Measurements from ENCODE around the gene PSMG4.

Gene PSMG4

DNA sequence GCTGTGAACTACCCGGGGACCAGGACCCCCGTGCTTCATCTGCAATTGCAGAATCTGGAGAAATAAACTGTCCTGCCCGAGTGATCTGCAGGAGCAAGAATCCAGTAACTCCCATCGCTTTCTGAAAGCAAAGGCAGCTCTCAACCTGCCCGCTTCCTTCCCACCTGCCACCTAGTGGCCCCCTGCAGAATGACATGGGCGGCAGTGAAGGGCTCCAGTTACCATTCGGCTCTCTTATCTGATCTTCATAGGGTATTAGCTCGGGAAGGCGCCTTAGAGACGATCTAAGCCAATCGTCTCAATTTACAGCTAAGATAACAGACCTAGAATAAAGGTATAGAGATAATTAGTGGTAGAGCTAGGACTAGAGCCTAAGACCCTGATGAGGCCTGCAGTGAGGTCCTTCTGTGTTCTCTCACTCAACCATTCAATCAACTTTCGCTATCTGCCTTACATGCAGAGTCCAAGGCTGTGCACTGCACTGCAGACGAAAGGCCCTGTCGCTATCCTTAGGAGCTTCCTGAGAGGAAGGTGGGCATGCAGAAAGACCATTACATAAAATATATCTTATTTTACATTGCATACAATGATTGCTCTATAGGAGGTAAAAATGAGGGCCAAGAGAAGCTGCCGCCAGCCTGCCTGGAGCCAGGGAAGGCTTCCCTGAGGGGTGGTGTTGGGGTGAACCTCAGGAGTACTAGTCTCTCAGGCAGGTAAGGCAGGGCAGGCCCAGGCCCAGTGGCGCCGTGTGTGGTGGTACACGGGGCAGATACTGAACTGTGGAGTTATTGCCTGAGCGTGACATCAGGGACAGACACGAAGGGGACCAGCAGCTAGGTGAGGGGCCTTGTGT is 7.1 kb upstream of the PSMG4 start (continued):
- TF ChIP-seq TCF7L2 (IDR thresholded peaks at IDR 0.05; ENCODE audit: borderline replicate concordance, low read depth, low read length), result peak; percentile 39; the same call in 1 of the 2 replicates

- no peak overlapping the region for H3K27ac ChIP-seq (ENCODE audit: extremely low read depth, low read depth, low read length)
- ChIA-PET POLR2A (interaction anchor here (1.1 to 3.1 kb wide), 7 partner anchors 21 to 253 kb away, joined by 3 to 26 read pairs (median 10); partner anchors contain the start of genes BPHL, NQO2, TUBB2A and TUBB2B), CTCF (interaction anchor here (0.6 to 7.1 kb wide), 23 partner anchors 14 to 657 kb away, joined by 3 to 72 read pairs (median 7); partner anchors contain the start of gene TUBB2B)
- no peak overlapping the region for H3K4me3 ChIP-seq (ENCODE audit: low read depth, low read length)
- H3K4me1 ChIP-seq (ENCODE audit: control insufficient read depth, insufficient read depth, low read length), result peaks cover 6% of the 10 kb centered on the region; the same call in 1 of the 2 replicates
- H3K9me3 ChIP-seq (ENCODE audit: control insufficient read depth, insufficient read depth, low read depth, low read length), result no peaks in the 10 kb centered on the region
- no peak for TF ChIP-seq GLI2 (tag by site-specific recombination; IDR thresholded peaks at IDR 0.05; ENCODE audit: borderline replicate concordance, low read depth)
- TF ChIP-seq ZNF600 (tag by site-specific recombination; IDR thresholded peaks at IDR 0.05), result 0 out of 2 replicates have a peak, but pooled peaks have one; percentile 38
- H3K36me3 ChIP-seq (ENCODE audit: control insufficient read depth in 2 of 2, insufficient read depth in 1 of 2, low read length in 2 of 2), result no peaks in the 10 kb centered on the region
These were observed 6.4 kb upstream of the PSMG4 start for GRCh38 chr6:3252369-3252768.

DNA sequence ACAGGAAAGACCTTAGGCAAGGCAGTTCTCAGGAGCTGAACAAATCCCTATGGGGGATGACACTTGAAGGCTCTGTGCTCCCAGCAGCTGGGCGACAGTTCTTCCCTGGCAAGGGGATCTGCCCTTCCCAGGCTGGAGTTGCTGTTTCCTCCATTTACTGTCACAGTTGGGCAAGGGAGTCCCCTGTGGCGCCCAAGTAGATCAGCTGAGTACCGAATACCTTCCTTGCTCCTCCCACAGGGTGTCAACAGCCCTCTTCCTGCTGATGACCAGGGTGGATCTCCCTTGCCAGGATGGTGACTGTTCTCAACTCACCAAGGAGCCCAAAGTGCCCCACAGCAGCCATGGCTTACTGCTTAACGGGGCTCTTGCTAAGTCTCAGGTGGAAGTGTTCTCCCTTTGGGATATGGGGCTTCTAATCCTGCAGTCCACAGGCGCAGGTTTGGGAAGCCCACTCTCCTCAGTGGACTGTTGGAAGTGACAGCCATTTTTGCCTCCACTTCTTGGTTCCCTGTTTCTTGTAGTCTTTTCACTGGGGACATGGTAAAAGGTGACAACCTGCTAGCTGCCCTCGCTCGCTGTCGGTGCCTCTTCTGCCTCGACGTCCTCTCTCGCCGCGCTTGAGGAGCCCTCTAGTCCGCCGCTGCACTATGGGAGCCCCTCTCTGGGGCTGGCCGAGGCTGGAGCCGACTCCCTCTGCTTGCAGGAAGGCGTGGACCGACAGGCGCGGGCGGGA is 5.7 kb upstream of the PSMG4 start:
- no peak overlapping the region for H3K4me3 ChIP-seq (ENCODE audit: low read depth, low read length)
- no peaks in the 10 kb centered on the region for H3K36me3 ChIP-seq (ENCODE audit: control insufficient read depth in 2 of 2, insufficient read depth in 1 of 2, low read length in 2 of 2)
- no peak for TF ChIP-seq ZNF837 (tag by site-specific recombination; IDR thresholded peaks at IDR 0.05)
- no peak for TF ChIP-seq ZNF621 (tag by site-specific recombination; IDR thresholded peaks at IDR 0.05)
- no peak for TF ChIP-seq ZNF433 (tag by site-specific recombination; IDR thresholded peaks at IDR 0.05; ENCODE audit: low read depth)
- no peak for TF ChIP-seq ZNF677 (tag by site-specific recombination; IDR thresholded peaks at IDR 0.05)
- no peak for TF ChIP-seq ZNF707 (tag by site-specific recombination; IDR thresholded peaks at IDR 0.05)
- TF ChIP-seq ZNF654 (tag by site-specific recombination; IDR thresholded peaks at IDR 0.05; ENCODE audit: low read depth), result no peak
- TF ChIP-seq ZNF214 (tag by site-specific recombination; IDR thresholded peaks at IDR 0.05; ENCODE audit: borderline replicate concordance), result no peak
- no peak for TF ChIP-seq KLF1 (tag by site-specific recombination; IDR thresholded peaks at IDR 0.05)
- TF ChIP-seq ZNF785 (tag by site-specific recombination; IDR thresholded peaks at IDR 0.05), result no peak
- no peaks in the 10 kb centered on the region for H3K9me3 ChIP-seq (ENCODE audit: control insufficient read depth, insufficient read depth, low read depth, low read length)
- H3K4me1 ChIP-seq (ENCODE audit: control insufficient read depth, insufficient read depth, low read length), result peaks cover 3% of the 10 kb centered on the region; the same call in 1 of the 2 replicates
- ChIA-PET CTCF (interaction anchor here (0.6 to 7.1 kb wide), 8 partner anchors 15 to 657 kb away, joined by 3 to 72 read pairs (median 14); no protein-coding TSS in a partner anchor), POLR2A (interaction anchor here (2.0 to 3.1 kb wide), 3 partner anchors 26 to 135 kb away, joined by 6 to 26 read pairs (median 11); partner anchors contain the start of genes BPHL and TUBB2B)
- no peak overlapping the region for H3K27ac ChIP-seq (ENCODE audit: extremely low read depth, low read depth, low read length)

- peaks cover 2% of the 10 kb centered on the region; the same call in 1 of the 2 replicates for H3K4me1 ChIP-seq (ENCODE audit: control insufficient read depth, insufficient read depth, low read length)
- ChIA-PET CTCF (interaction anchor here (5.6 kb wide), 1 partner anchor 125 kb away, joined by 69 read pairs; no protein-coding TSS in a partner anchor), POLR2A (interaction anchor here (1.4 kb wide), 1 partner anchor 27 kb away, joined by 8 read pairs; no protein-coding TSS in a partner anchor)
- no peak overlapping the region for H3K27ac ChIP-seq (ENCODE audit: extremely low read depth, low read depth, low read length)
- H3K9me3 ChIP-seq (ENCODE audit: control insufficient read depth, insufficient read depth, low read depth, low read length), result no peaks in the 10 kb centered on the region
- TF ChIP-seq ZNF239 (tag by site-specific recombination; IDR thresholded peaks at IDR 0.05), result no peak
- H3K4me3 ChIP-seq (ENCODE audit: low read depth, low read length), result no peak overlapping the region
- no peaks in the 10 kb centered on the region for H3K36me3 ChIP-seq (ENCODE audit: control insufficient read depth in 2 of 2, insufficient read depth in 1 of 2, low read length in 2 of 2)
These were observed 5.2 kb upstream of the PSMG4 start for GRCh38 chr6:3253597-3253961.

- H3K4me1 ChIP-seq (ENCODE audit: control insufficient read depth, insufficient read depth, low read length), result peaks cover 10% of the 10 kb centered on the region; the same call in 1 of the 2 replicates
- CTCF ChIA-PET, result interaction anchor here (0.5 kb wide), 1 partner anchor 180 kb away, joined by 3 read pairs; no protein-coding TSS in a partner anchor
- no peak overlapping the region; the same call in 1 of the 2 replicates for H3K4me3 ChIP-seq (ENCODE audit: low read depth, low read length)
- no peak overlapping the region for H3K27ac ChIP-seq (ENCODE audit: extremely low read depth, low read depth, low read length)
- H3K9me3 ChIP-seq (ENCODE audit: control insufficient read depth, insufficient read depth, low read depth, low read length), result no peaks in the 10 kb centered on the region
- POLR2A ChIA-PET, result interaction anchor here (0.6 to 2.8 kb wide), 8 partner anchors 9 to 101 kb away, joined by 3 to 14 read pairs (median 8); partner anchors contain the start of gene TUBB2A
- H3K36me3 ChIP-seq (ENCODE audit: control insufficient read depth in 2 of 2, insufficient read depth in 1 of 2, low read length in 2 of 2), result peaks cover 0 to 19% of the 10 kb centered on the region in 2 experiments; a peak in 2 of 3 replicates
- no peak for TF ChIP-seq HOXC10 (CRISPR knock-in tag; IDR thresholded peaks at IDR 0.05)
- no peak for TF ChIP-seq ZNF433 (tag by site-specific recombination; IDR thresholded peaks at IDR 0.05; ENCODE audit: low read depth)
- no peak for TF ChIP-seq ZNF623 (tag by site-specific recombination; IDR thresholded peaks at IDR 0.05)
- no peak for TF ChIP-seq ZNF677 (tag by site-specific recombination; IDR thresholded peaks at IDR 0.05)
- TF ChIP-seq, protein P1, sequence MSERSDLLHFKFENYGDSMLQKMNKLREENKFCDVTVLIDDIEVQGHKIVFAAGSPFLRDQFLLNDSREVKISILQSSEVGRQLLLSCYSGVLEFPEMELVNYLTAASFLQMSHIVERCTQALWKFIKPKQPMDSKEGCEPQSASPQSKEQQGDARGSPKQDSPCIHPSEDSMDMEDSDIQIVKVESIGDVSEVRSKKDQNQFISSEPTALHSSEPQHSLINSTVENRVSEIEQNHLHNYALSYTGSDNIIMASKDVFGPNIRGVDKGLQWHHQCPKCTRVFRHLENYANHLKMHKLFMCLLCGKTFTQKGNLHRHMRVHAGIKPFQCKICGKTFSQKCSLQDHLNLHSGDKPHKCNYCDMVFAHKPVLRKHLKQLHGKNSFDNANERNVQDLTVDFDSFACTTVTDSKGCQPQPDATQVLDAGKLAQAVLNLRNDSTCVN (tag by site-specific recombination; optimal IDR thresholded peaks at IDR 0.05), result no peak
- no peak for TF ChIP-seq ZNF10 (tag by site-specific recombination; IDR thresholded peaks at IDR 0.05)
- TF ChIP-seq, protein P2, sequence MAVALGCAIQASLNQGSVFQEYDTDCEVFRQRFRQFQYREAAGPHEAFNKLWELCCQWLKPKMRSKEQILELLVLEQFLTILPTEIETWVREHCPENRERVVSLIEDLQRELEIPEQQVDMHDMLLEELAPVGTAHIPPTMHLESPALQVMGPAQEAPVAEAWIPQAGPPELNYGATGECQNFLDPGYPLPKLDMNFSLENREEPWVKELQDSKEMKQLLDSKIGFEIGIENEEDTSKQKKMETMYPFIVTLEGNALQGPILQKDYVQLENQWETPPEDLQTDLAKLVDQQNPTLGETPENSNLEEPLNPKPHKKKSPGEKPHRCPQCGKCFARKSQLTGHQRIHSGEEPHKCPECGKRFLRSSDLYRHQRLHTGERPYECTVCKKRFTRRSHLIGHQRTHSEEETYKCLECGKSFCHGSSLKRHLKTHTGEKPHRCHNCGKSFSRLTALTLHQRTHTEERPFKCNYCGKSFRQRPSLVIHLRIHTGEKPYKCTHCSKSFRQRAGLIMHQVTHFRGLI (tag by site-specific recombination; IDR thresholded peaks at IDR 0.05), result no peak
These were observed 546 bp upstream of the PSMG4 start for GRCh38 chr6:3258201-3258600.

All from HEK293 (cell line).